GM19023 (cell line): Measurements from ENCODE around the gene YIPF4.
"Not testable (repeated sequence)": the region's sequence is repeated elsewhere in the genome, so short reads cannot be mapped to it uniquely, and the experiment has no call there.

Experiments used
- ATAC-seq: cut with Tn5 transposase; IDR thresholded peaks from one replicate; pipeline ENCODE4 v1.9.1; 2021; ENCODE audit warnings: mild to moderate bottlenecking, moderate library complexity; ENCODE audit not compliant: unreplicated experiment

YIPF4 gene

DNA sequence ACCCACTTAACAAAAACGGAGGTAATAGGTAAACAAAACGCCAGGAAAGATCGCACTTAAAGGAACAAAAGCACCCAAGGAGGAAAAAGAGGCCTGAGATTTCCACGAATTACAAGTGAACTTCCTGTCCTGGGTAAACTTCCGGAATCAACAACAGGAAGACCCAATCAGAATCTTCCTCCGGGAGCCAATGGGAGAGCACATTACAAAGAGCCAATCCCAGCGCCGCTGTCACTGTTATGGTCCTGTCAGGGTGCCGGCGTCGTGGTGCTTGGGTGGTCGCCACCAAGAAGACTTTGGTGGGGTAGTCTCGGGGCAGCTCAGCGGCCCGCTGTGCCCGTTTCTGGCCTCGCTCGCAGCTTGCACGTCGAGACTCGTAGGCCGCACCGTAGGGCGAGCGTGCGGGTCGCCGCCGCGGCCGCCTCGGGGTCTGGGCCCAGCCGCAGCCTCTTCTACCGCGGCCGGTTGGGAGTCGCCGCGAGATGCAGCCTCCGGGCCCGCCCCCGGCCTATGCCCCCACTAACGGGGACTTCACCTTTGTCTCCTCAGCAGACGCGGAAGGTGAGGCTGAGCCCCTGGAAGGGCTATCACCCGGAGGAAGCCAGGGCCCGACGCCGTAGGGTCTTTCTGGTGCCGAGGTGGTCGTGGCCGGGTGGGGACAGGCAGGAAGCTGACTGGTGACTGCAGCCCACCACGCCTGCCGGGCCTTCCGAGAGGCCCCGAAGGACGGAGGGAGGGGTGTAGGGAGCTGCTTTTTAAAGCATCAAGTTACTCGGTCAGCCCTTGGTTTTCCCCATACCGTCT lies at the start of gene YIPF4:
TSS of gene YIPF4 (plus strand) at position 231 of the 804 bp plus-strand sequence. CDS start at position 483, 252 bp downstream.
- peak; percentile 98 for ATAC-seq

DNA sequence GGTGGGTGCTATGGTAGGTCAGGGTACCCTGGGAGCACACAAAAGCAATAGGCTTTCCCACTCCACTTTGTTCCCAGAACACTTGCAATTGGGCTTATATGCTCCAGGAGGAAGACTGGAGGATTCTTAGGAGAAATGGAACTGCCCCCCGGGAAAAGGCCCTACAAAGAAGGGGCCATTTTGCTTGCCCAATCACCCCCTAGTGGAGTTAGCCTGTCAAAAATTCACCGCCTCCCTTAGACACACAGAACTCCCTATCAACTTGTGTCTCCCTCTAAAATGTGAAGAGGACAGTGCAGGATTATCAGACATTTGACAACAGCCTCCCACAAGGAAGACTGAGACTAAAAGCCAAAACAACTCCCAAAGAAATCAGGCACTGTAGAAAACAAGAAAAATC lies 49.5 kb upstream of the YIPF4 start:
- ATAC-seq = no peak

DNA sequence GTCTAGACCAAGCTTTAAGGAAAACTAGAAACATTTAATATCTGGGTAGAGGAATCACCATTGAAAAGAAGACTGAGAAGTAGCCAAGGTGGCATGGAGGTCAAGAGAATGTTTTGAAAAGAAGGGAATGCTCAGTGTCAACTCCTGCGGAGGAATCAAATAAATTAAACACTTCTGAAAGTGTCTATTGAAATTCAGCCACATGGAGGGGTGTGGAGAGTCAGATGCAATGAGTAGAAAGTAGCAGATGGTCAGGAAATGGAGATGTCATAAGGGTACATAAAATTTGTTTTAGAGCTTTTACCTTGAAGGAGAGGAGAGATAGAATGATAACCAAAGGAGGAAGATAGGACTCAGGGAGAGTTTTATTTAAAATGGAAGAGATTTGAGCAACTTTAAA lies 48.1 kb upstream of the YIPF4 start:
- no peak for ATAC-seq

DNA sequence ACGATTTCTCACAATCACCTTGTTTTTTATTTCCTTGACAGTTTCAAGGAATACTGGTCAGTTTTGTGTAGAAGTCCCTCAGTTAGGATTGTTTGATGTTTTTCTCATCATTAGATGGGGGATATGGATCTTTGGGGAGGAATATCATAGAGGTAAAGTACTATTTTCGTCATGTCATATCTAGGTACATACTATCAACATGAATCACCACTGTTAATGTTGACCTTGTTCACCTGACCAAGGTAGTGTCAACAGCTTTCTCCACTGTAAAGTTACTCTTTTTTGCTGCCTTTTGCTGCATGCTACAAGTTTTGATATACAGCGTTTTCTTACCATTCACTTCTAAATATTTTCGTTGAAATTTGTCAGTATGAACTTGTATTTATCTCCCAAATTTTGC lies 45.7 kb upstream of the YIPF4 start:
- no peak for ATAC-seq

DNA sequence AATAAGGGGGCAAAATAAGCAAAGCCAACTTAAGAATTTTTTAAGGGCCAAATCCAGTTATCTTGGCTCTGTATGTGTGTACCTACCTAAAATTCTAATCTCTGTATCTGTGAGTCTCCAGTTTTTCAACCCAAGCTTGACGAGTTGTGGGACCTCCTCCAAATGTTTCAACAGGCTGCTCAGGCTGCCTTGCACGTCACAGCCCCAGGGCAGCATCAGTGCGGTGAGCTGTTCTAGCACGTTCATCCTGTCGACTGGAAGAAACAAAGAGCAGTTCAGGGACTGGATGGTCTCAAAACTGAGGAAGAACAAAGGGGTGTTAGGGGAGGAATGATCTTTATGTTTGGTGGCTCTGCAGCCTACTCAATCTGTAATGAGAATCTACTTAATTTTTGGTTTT lies 42.4 kb upstream of the YIPF4 start:
- ATAC-seq = no peak

DNA sequence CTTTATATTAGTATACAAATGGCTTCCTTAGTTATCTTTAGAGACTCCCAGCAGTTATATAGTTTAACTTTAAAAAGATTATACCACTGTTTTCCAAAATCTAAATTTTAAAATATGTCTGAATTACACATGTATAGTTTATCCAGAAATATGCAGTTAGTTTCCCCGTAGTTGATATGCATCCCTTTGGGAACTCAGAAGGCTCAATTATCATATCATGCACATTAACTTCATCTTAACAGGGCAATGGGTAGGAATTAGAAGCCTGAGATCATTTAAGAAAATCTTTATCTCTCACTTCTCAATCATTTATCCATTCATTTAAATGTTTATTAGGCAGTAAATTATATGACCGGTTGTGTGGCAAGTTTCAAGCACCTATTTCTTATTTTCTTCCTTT lies 40.2 kb upstream of the YIPF4 start:
- ATAC-seq = no peak

DNA sequence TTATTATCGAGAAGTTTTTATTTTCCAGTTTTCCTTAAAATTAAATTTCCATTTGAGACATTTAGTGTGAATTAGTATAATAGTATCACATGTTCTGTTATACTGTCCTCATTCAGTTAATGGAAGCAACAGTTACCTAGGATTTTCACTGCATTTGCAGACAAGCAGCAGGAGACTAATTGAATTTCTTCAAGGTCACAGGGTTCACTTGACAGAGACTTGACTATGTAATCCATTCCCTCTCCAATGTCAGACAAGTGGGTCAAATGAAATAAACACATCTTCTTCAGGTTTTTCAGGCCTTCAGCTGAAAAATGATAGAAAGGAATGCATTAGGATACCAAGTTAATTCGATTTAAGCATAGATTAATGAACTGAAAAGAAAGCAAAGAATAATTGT lies 39.7 kb upstream of the YIPF4 start:
- ATAC-seq = no peak

DNA sequence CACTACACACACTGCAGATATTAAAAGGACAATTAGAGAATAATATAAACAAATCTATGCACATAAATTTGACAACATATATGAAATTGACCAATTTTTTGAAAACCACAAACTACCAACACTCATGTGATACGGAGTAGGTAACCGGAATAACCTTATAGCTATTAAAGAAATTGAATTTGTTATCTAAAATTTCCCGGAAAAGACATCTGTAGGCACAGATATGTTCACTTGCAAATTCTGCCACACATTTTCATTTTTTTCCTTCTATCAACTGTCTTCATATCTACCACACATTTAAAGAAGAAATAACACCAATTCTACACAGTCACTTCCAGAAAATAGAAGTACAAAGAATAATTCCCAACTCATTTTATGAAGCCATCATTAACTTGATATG lies 35.4 kb upstream of the YIPF4 start:
- no peak for ATAC-seq

DNA sequence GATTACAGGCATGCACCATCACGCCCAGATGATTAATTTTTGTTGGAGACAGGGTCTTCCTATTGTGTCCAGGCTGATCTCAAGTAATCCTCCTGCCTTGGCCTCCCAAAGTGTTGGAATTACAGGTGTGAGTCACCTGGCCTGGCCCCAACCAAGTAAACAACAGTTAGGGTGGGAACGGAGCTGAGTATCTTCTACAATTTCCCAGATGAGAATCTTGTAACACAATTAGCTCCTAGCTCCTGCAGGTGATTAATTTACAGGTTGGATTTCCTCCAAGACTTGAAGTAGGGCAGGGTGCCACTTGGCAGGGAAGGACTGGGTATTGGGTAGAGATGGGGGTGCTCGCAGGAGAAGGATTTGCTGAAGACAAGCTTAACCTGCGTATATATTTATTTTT lies 30.8 kb upstream of the YIPF4 start:
- ATAC-seq = no peak

DNA sequence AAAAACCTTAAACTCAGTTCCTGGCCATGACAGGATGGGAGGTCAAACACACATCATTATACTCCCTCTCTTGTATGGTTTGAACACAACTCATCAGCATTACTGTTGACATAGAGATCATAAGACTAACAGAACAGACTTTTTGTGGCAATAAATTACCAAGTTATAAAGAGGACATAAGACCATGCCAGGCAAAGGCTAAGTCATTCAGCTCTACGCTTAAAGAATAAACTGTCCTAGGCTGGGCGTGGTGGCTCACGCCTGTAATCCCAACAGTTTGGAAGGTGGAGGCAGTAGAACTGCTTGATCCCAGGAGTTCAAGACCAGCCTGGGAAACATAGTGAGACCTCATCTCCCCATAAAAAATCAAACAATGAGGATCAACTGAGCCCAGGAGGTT lies 29.4 kb upstream of the YIPF4 start:
- no peak for ATAC-seq

DNA sequence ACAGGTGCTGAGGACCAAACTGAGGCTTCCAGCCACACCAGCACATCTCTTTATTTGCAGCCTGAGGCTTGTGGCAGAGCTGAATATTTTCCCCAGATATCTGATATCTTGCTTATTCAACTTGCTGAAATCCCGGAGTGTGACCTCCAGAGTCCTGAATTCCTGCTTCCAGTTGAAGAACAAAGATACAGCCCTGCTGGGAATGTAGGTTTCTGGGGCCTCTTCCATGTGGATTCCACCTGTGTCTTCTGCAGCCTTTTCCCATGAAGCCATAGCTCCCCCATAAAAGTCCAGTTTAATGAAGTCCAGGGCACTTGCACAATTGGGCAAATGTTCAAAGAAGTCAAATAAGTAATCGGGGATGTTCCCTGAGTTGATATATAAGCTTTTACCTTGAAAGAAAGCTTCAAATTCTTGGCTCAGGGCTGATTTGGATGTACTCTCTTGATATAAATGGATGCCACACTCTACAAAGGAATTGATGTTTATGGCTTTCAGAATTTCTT lies 27.9 kb upstream of the YIPF4 start:
- ATAC-seq = no peak

DNA sequence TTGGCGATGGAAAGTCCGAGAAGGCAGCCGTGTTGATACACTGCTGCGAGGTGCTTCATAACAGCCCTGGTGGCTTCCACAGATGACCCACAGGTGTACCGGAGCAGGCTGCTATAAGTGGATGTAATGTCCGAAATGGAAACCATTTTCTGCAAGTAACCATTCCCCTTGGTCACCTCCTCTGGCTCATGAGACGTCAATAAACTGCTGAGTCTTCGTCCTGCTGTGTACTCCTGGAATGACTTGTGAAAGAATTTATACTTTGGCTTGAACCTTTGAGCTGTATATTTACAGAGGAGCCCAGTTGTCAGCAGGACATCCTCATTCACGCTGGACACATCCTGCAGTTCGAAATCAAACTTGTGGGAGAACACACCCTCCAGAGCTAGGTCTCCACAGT lies 27.4 kb upstream of the YIPF4 start:
- no peak for ATAC-seq

DNA sequence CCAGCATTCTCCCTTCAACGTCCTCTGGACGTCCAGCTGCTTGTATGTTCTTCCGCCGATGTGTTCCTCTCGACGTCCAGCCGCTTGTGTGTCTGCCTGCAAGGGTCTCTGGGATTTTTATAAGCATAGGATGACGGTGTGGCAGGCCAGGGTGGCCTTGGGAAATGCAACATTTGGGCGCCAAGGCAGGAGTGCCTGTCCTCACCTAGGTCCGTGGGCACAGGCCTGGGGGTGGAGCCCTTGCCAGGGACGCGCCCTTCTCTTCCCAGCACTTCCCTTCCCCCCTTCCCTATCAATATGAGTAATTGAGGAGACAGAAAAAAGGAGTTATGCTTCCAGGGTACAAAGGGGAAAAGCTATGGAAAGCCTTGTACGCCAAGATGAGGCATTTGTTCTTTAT lies 19.5 kb upstream of the YIPF4 start:
- ATAC-seq = no peak

DNA sequence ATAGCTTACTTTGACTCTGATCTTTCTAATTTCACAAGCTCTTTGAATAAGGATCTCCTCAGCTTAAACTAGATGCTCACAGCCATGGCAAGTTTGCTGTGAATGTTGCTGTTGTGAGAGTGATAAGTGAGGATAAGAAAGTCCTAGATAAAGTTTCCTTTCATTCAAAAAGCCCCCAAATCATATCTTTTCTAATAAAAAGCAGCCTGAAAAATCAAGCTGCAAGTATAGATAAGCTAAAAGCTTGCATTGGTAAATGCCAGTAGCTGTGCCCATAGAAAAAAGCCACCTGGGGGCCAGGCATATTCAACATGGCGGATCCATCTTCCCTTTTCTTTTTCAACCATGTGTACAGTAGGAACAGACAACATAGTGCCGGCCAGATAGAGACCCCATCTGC lies 17.3 kb upstream of the YIPF4 start:
- ATAC-seq = no peak

DNA sequence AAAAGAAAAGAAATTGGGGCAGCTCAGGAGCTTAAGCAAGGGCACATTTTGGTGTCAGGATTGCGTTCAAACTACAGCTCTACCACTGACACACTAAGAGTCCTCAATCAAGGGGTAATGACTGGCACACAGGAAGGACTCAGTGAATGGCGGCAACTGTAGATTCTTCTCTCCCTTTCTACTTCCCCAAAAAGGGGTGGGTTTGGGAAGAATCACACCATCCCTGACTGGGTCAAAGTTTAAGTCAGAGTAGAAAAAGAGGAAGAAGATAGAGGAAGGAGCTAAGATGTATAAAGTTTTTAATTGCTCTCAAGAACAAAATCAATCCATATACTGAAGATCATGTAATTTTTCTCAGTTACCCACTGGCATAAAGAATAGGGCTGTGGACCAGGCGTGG lies 15.6 kb upstream of the YIPF4 start:
- no peak for ATAC-seq

DNA sequence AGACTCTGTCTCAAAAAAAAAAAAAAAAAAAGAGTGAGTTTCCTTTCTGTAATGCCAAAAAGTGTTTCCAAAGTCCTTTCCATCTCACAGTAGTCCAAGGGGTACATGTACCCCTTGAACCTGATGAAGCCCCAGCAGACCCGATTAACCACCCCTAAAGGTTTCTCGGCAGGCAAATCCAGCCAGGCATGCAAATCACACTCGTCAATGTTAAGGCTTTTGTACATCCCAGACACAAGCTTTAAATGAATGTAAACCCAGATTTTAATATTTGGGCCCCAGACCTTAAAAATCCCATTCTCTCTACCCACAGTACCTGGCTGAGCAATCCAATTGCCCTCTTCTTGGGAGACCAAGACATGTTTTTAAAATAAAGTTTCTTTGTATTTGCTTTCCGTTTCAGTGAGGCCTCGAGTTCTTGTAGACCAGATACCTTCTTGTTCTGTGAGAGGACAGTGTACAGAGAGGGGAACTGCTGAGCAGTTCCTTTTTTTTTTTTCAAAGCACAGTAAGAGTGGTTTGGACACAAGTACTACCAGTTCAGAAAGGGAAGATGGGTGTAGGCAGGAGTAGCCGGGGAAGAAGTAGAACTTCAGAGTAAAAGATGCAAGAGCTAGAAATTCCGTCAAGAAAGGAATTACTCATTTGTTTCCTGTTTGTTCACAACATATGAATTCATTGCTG lies 13.1 kb upstream of the YIPF4 start, which contains the start of gene NLRC4:
TSS of gene NLRC4 (minus strand) at position 465 of the 684 bp plus-strand sequence. CDS start 8,111 bp downstream, outside the sequence.
- peak; percentile 85 for ATAC-seq

DNA sequence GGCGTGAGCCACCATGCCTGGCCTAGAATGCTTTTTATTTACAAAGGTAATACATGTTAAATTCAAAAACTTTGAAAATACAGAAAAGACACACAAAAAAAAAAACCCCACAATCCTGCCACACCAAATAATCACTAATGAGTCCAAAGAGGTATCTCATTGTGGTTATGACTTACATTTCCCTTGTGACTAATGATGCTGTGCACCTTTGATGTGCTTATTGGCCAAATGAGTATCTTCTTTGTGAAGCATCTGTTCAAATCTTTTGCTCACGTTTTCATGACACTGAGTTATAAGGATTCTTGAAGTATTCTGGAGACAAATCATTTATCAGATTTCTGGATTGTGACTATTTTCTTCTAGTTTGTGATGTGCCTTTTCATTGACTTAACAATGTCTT lies 6.6 kb upstream of the YIPF4 start:
- ATAC-seq = no peak

DNA sequence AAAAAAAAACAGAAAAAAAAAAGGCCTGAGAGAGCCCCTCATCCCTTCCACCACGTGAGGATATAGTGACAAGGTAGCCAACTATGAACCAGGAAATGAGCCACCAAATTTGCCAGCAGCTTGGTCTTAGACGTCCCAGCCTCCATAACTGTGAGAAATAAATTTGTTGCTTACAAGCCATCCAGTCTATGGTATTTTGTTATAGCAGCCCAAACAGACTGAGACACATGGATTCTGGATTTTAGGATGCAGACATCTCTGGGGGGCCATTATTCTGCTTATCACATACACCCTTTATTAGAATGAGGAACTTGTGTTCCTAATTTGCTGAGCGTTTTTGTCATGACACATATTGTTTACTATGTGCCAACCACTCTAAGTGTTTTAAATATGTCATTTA lies 5.4 kb upstream of the YIPF4 start:
- no peak for ATAC-seq

DNA sequence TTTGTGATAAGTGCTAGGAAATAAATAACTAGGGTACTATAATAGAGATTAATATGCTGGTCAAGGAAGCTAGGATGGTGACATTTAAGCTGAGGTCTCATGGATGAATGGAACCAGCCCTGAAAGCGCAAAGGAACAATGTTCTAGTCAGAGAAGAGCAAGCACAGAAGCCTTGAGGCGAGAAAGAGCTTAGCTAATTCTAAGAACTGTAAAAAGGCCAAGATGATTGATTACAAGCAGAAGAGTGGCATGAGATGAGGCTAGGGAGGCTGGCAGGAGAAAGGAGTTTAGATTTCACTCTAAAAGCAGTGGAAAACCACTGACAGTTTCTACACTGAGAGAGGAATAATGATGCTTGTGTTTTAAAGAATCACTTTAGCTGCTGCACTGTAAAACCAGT lies 3.4 kb upstream of the YIPF4 start:
- ATAC-seq = no peak

DNA sequence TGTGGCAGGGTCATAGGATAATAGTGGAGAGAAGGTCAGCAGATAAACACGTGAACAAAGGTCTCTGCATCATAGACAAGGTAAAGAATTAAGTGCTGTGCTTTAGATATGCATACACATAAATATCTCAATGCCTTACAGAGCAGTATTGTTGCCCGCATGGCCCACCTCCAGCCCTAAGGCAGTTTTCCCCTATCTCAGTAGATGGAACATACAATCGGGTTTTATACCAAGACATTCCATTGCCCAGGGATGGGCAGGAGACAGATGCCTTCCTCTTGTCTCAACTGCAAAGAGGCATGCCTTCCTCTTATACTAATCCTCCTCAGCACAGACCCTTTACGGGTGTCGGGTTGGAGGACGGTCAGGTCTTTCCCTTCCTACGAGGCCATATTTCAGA lies 1.9 kb upstream of the YIPF4 start:
- not testable (repeated sequence) for ATAC-seq

DNA sequence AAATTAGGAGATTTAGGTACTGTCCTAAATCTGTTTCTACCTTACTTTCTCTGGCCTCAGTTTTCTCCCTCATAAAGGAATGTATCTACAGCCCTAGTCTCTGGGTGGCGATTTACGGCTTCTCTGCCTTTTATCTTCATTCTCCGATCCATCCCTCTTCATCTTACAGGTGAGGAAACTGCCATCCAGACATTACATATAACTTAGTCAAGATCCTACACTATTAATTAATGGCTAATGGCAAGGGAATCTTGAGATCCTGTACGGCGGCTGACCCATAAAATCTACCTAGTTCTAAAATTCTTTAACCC lies 386 bp upstream of the YIPF4 start:
- no peak for ATAC-seq

DNA sequence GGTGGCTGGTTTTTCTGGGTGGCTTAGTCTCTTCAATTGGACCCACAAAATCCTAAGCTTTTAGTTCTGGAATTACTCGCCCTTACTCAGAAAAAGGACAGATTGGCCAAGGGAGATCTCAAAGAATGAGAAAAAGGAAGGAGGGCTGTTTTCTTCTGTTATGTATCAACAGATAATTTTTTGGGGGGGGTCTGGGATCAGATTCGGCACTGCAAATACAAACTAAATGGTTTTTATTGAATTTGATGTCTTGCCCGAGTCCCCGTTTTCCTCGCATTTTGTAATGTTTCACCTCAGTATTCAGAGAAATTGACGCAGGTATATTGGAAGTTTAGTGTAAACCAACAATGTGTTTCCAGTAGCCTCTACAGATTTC lies 762 bp downstream of the YIPF4 start:
- ATAC-seq = no peak
